Chondrocyte (in vitro differentiated cells): ENCODE results near the gene AMN1. TPM values are rescaled to one million over a fixed set of nuclear protein-coding genes. Genes with fewer than 3 reads are reported as not detected.

Experiments
- DNase-seq: peaks from one replicate; pipeline ENCODE4 v3.0.0; 2021; ENCODE audit warnings: mixed read lengths, low spot score
- H3K27ac Mint-ChIP-seq: one replicate; pipeline ENCODE4 v1.8.0; 2021; ENCODE audit warnings: mild to moderate bottlenecking, moderate library complexity, mixed read lengths; ENCODE audit not compliant: unreplicated experiment
- H3K27me3 Mint-ChIP-seq: 2 replicates; pipeline ENCODE4 v1.8.0; 2021; ENCODE audit warnings: low read depth, mixed read lengths
- H3K36me3 Mint-ChIP-seq: 2 replicates; pipeline ENCODE4 v1.8.0; 2021; ENCODE audit warnings: low read depth, mixed read lengths
- H3K4me1 Mint-ChIP-seq: 2 replicates; pipeline ENCODE4 v1.8.0; 2021; ENCODE audit warnings: low read depth, mild to moderate bottlenecking, mixed read lengths
- H3K4me3 Mint-ChIP-seq: one replicate; pipeline ENCODE4 v1.8.0; 2021; ENCODE audit warnings: mild to moderate bottlenecking, moderate library complexity, mixed read lengths; ENCODE audit not compliant: unreplicated experiment
- H3K9me3 Mint-ChIP-seq: 2 replicates; pipeline ENCODE4 v1.8.0; 2021; ENCODE audit warnings: low read depth, mixed read lengths
- total RNA-seq: library from RNA; stranded (reverse); gene quantifications from 3 replicates; pipeline ENCODE4 v1.2.1, GENCODE V29; 2021
- TF ChIP-seq, protein P1 (sequence below): fragments of 200-600 bp; sonication (generic); IDR thresholded peaks from 2 replicates; pipeline ENCODE4 v1.5.0; 2021; ENCODE audit warnings: antibody characterized with exemption, mild to moderate bottlenecking, moderate library complexity

AMN1 gene
- total RNA-seq, 1 donor from 2014 or later = 6.6 TPM

DNA sequence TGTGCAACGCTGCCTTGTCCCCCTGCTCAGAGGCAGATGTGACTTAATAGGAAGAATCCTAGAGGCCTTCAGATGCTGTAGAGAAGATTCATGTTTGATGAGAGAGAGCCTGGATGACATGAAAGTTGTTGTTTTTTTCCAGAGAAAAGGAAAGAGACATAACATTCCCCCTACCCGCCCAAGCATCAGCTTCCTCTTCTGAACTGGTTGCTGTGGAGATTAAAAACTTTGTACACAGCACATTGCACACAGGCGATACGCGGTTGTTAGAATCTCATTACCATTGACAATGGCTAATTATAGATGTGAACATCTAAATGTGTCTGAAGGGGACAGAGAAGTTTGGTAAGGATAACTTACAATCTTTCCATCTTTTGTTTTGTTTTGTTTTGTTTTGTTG, 82.9 kb downstream of the AMN1 start:
- H3K27ac Mint-ChIP-seq = no peak overlapping the region

DNA sequence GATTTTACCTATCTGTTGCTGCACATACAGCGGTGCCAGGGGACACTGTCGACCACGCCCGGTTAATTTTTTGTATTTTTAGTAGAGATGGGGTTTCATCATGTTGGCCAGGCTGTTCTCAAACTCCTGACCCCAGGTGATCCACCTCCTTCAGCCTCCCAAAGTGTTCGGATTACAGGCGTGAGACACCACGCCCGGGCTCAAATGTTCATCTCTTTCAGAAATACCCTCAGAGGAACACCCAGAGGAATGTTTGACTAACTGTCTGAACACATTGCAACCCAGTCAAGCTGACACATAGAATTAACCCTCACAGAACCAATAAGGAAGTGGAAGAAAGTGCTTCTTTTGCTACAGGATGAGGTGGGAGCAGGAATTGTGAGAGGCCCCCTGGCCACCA, 84.3 kb downstream of the AMN1 start:
- Mint-ChIP-seq H3K36me3 (no peaks in the 10 kb centered on the region), H3K4me3 (no peak overlapping the region), H3K4me1 (peaks cover 4% of the 10 kb centered on the region), H3K9me3 (no peaks in the 10 kb centered on the region), H3K27me3 (no peaks in the 10 kb centered on the region), H3K27ac (no peak overlapping the region)
- TF ChIP-seq, protein P1, sequence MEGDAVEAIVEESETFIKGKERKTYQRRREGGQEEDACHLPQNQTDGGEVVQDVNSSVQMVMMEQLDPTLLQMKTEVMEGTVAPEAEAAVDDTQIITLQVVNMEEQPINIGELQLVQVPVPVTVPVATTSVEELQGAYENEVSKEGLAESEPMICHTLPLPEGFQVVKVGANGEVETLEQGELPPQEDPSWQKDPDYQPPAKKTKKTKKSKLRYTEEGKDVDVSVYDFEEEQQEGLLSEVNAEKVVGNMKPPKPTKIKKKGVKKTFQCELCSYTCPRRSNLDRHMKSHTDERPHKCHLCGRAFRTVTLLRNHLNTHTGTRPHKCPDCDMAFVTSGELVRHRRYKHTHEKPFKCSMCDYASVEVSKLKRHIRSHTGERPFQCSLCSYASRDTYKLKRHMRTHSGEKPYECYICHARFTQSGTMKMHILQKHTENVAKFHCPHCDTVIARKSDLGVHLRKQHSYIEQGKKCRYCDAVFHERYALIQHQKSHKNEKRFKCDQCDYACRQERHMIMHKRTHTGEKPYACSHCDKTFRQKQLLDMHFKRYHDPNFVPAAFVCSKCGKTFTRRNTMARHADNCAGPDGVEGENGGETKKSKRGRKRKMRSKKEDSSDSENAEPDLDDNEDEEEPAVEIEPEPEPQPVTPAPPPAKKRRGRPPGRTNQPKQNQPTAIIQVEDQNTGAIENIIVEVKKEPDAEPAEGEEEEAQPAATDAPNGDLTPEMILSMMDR = no peak
- no peak for DNase-seq

More for the DNA sequence above, 82.9 kb downstream of the AMN1 start:
- Mint-ChIP-seq H3K36me3 (no peaks in the 10 kb centered on the region), H3K9me3 (no peaks in the 10 kb centered on the region), H3K27me3 (no peaks in the 10 kb centered on the region), H3K4me1 (peaks cover 4% of the 10 kb centered on the region), H3K4me3 (no peak overlapping the region)
- TF ChIP-seq, protein P1 = no peak
- no peak for DNase-seq

GRCh38 chr12:31641509-31642090, 87.2 kb downstream of the AMN1 start:
- Mint-ChIP-seq H3K4me1 (peaks cover 4% of the 10 kb centered on the region), H3K27ac (no peak overlapping the region), H3K9me3 (no peaks in the 10 kb centered on the region), H3K27me3 (no peaks in the 10 kb centered on the region), H3K4me3 (no peak overlapping the region), H3K36me3 (no peaks in the 10 kb centered on the region)
- TF ChIP-seq, protein P1 = no peak
- no peak for DNase-seq

GRCh38 chr12:31634620-31635019, 94.2 kb downstream of the AMN1 start:
- no peaks in the 10 kb centered on the region for H3K27me3 Mint-ChIP-seq
- TF ChIP-seq, protein P1 = no peak
- no peak overlapping the region for H3K4me3 Mint-ChIP-seq
- no peak overlapping the region for H3K27ac Mint-ChIP-seq
- peaks cover 13% of the 10 kb centered on the region for H3K4me1 Mint-ChIP-seq
- H3K9me3 Mint-ChIP-seq = no peaks in the 10 kb centered on the region
- DNase-seq = no peak
- no peaks in the 10 kb centered on the region for H3K36me3 Mint-ChIP-seq

DNA sequence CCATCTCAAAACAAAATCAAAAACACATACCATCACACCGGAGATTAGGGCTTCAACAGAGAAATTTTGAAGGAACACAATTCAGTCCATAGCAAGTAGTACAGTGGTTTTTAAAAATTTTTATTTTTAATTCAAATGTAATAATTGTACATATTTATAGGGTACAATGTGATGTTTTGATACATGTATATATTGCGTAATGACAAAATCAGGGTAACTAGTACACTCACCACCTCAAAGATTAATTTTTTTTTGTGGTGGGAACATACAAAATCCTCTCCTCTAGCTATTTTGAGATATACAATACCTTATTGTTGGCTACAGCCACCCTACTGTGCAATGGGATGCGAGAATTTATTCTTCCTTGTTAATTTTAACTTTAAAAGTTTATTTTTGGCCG, 95.4 kb downstream of the AMN1 start:
- Mint-ChIP-seq H3K4me3 (no peak overlapping the region), H3K9me3 (no peaks in the 10 kb centered on the region), H3K4me1 (peaks cover 18% of the 10 kb centered on the region), H3K36me3 (no peaks in the 10 kb centered on the region), H3K27me3 (no peaks in the 10 kb centered on the region), H3K27ac (no peak overlapping the region)
- DNase-seq = no peak
- TF ChIP-seq, protein P1 = no peak
